Smooth muscle cell (in vitro differentiated cells): ENCODE results near the gene FRAS1. TPM values are rescaled to one million over a fixed set of nuclear protein-coding genes. Genes with fewer than 3 reads are reported as not detected.
"Not testable (repeated sequence)": the region's sequence is repeated elsewhere in the genome, so short reads cannot be mapped to it uniquely, and the experiment has no call there.

Experiments
- DNase-seq: peaks from one replicate; lab custom pipeline; 2025; ENCODE audit not compliant: unreplicated experiment; lab: John Stamatoyannopoulos, UW
- H2AFZ ChIP-seq: fragments of 200-600 bp; sonication (generic); 2 replicates; pipeline ENCODE4 v1.6.0; 2016; ENCODE audit warnings: antibody characterized with exemption, low read depth, mild to moderate bottlenecking
- H3F3A ChIP-seq: fragments of 200-600 bp; sonication (generic); 2 replicates; pipeline ENCODE4 v1.6.0; 2017; ENCODE audit warnings: antibody characterized with exemption, low read depth
- H3K27ac ChIP-seq: fragments of 200-600 bp; sonication (generic); 2 replicates; pipeline ENCODE4 v1.5.1; 2016; ENCODE audit warnings: low read depth, mild to moderate bottlenecking
- H3K27me3 ChIP-seq: fragments of 200-600 bp; sonication (generic); 2 replicates; pipeline ENCODE4 v1.6.1; 2016; ENCODE audit warnings: low read depth, mild to moderate bottlenecking
- H3K36me3 ChIP-seq: fragments of 200-600 bp; sonication (generic); 2 replicates; pipeline ENCODE4 v1.5.1; 2016; ENCODE audit warnings: low read depth
- H3K4me1 ChIP-seq: fragments of 200-600 bp; sonication (generic); 2 replicates; pipeline ENCODE4 v1.5.1; 2016; ENCODE audit warnings: low read depth
- H3K4me2 ChIP-seq: fragments of 200-600 bp; sonication (generic); 2 replicates; pipeline ENCODE4 v1.6.0; 2016; ENCODE audit warnings: mild to moderate bottlenecking
- H3K4me3 ChIP-seq: fragments of 200-600 bp; sonication (generic); 2 replicates; pipeline ENCODE4 v1.5.1; 2016; ENCODE audit warnings: mild to moderate bottlenecking
- H3K79me2 ChIP-seq: fragments of 200-600 bp; sonication (generic); 2 replicates; pipeline ENCODE4 v1.6.0; 2016; ENCODE audit warnings: low read depth, mild to moderate bottlenecking
- H3K9ac ChIP-seq: fragments of 200-600 bp; sonication (generic); 2 replicates; pipeline ENCODE4 v1.6.0; 2016; ENCODE audit warnings: low read depth
- H3K9me3 ChIP-seq: fragments of 200-600 bp; sonication (generic); replicated peaks from 2 replicates; pipeline ENCODE4 v1.5.1; 2016; ENCODE audit warnings: low read depth
- H4K20me1 ChIP-seq: fragments of 200-600 bp; sonication (generic); 2 replicates; pipeline ENCODE4 v1.6.0; 2016; ENCODE audit warnings: low read depth
- WGBS: methylation state at CpG from one replicate; pipeline ENCODE4 v1.1.7; 2016; ENCODE audit warnings: low lambda C conversion rate; 5-methylcytosine and 5-hydroxymethylcytosine counted together
- polyA plus RNA-seq: library from polyadenylated mRNA; unstranded; fragments of >200 nt; fragmentation: Nextera tagmentation; extraction: Ambion mirVana; gene quantifications from 2 replicates; pipeline ENCODE4 v1.2.1, GENCODE V29; 2016
- total RNA-seq: library from RNA; depleted of rRNA; stranded (reverse); fragments of >200 nt; gene quantifications from 2 replicates; pipeline ENCODE4 v1.2.3, GENCODE V29; 2014
- TF ChIP-seq, protein P1 (sequence below): fragments of 200-600 bp; sonication (generic); IDR thresholded peaks from 2 replicates; pipeline ENCODE4 v1.5.1; 2017; ENCODE audit warnings: borderline replicate concordance, mild to moderate bottlenecking, antibody characterized with exemption; ENCODE audit not compliant: insufficient read depth, poor library complexity, severe bottlenecking

Gene FRAS1
- total and polyA plus RNA-seq, 2 experiments from 2014 or later, result 0.55 to 8.1 TPM

GRCh38 chr4:78179196-78179595, 122.1 kb downstream of the FRAS1 start:
- WGBS, result 60% methylated on average over 2 of the region's 2 CpGs
- no peak for DNase-seq

GRCh38 chr4:78181681-78182234, 124.6 kb downstream of the FRAS1 start:
- H3K36me3 ChIP-seq, H3F3A ChIP-seq, H3K4me2 ChIP-seq, H3K79me2 ChIP-seq, H3K9ac ChIP-seq, H4K20me1 ChIP-seq, H3K4me1 ChIP-seq, DNase-seq, H3K9me3 ChIP-seq, H3K4me3 ChIP-seq, H3K27ac ChIP-seq, H3K27me3 ChIP-seq, H2AFZ ChIP-seq: not testable (repeated sequence)
- WGBS, result 97% methylated on average over 36 of the region's 36 CpGs

More at GRCh38 chr4:78179196-78179595, 122.1 kb downstream of the FRAS1 start:
- Histone ChIP-seq H3K79me2 (no peaks in the 10 kb centered on the region), H3K27ac (no peak overlapping the region), H3K4me1 (no peaks in the 10 kb centered on the region), H3F3A (no peaks in the 10 kb centered on the region), H3K4me3 (no peak overlapping the region), H3K27me3 (no peaks in the 10 kb centered on the region), H3K9me3 (no peaks in the 10 kb centered on the region), H3K36me3 (no peaks in the 10 kb centered on the region), H2AFZ (no peak overlapping the region), H4K20me1 (no peaks in the 10 kb centered on the region), H3K4me2 (no peak overlapping the region), H3K9ac (no peak overlapping the region)
- TF ChIP-seq, protein P1, sequence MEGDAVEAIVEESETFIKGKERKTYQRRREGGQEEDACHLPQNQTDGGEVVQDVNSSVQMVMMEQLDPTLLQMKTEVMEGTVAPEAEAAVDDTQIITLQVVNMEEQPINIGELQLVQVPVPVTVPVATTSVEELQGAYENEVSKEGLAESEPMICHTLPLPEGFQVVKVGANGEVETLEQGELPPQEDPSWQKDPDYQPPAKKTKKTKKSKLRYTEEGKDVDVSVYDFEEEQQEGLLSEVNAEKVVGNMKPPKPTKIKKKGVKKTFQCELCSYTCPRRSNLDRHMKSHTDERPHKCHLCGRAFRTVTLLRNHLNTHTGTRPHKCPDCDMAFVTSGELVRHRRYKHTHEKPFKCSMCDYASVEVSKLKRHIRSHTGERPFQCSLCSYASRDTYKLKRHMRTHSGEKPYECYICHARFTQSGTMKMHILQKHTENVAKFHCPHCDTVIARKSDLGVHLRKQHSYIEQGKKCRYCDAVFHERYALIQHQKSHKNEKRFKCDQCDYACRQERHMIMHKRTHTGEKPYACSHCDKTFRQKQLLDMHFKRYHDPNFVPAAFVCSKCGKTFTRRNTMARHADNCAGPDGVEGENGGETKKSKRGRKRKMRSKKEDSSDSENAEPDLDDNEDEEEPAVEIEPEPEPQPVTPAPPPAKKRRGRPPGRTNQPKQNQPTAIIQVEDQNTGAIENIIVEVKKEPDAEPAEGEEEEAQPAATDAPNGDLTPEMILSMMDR, result no peak

- no peak overlapping the region for H3K27ac ChIP-seq
These were observed 127.5 kb downstream of the FRAS1 start for GRCh38 chr4:78184584-78184983.

GRCh38 chr4:78185117-78185516, 128.0 kb downstream of the FRAS1 start:
- Histone ChIP-seq H4K20me1 (no peaks in the 10 kb centered on the region), H3K4me2 (no peak overlapping the region), H3K4me3 (no peak overlapping the region), H3K36me3 (no peaks in the 10 kb centered on the region), H3F3A (no peaks in the 10 kb centered on the region), H3K79me2 (no peaks in the 10 kb centered on the region), H3K27ac (no peak overlapping the region), H3K9ac (no peak overlapping the region), H2AFZ (no peak overlapping the region), H3K4me1 (no peaks in the 10 kb centered on the region), H3K9me3 (no peaks in the 10 kb centered on the region), H3K27me3 (no peaks in the 10 kb centered on the region)
- TF ChIP-seq, protein P1, result no peak
- 90% methylated on average over 2 of the region's 2 CpGs for WGBS
- DNase-seq, result no peak

More at GRCh38 chr4:78184584-78184983, 127.5 kb downstream of the FRAS1 start:
- H3K9ac ChIP-seq, result no peak overlapping the region
- H4K20me1 ChIP-seq, result no peaks in the 10 kb centered on the region
- no peak overlapping the region for H2AFZ ChIP-seq
- no peak overlapping the region for H3K4me2 ChIP-seq
- H3F3A ChIP-seq, result no peaks in the 10 kb centered on the region
- no peaks in the 10 kb centered on the region for H3K9me3 ChIP-seq
- no peak overlapping the region for H3K4me3 ChIP-seq
- H3K27me3 ChIP-seq, result no peaks in the 10 kb centered on the region
- no peaks in the 10 kb centered on the region for H3K79me2 ChIP-seq
- TF ChIP-seq, protein P1, result no peak
- no peaks in the 10 kb centered on the region for H3K36me3 ChIP-seq
- no peak for DNase-seq
- no peaks in the 10 kb centered on the region for H3K4me1 ChIP-seq
